Amniotic stem cell (primary cell): ENCODE data around the gene VAV2.

Experiments
- DNase-seq: peaks from one replicate; lab custom pipeline; 2025; lab: John Stamatoyannopoulos, UW

VAV2 gene

GRCh38 chr9:133979921-133980863 is 11.9 kb downstream of the VAV2 start:
- no peak for DNase-seq

- DNase-seq = no peak
These were observed 12.7 kb downstream of the VAV2 start for GRCh38 chr9:133979273-133979920.

- no peak for DNase-seq
These were observed 13.2 kb downstream of the VAV2 start for GRCh38 chr9:133978899-133979272.

DNA sequence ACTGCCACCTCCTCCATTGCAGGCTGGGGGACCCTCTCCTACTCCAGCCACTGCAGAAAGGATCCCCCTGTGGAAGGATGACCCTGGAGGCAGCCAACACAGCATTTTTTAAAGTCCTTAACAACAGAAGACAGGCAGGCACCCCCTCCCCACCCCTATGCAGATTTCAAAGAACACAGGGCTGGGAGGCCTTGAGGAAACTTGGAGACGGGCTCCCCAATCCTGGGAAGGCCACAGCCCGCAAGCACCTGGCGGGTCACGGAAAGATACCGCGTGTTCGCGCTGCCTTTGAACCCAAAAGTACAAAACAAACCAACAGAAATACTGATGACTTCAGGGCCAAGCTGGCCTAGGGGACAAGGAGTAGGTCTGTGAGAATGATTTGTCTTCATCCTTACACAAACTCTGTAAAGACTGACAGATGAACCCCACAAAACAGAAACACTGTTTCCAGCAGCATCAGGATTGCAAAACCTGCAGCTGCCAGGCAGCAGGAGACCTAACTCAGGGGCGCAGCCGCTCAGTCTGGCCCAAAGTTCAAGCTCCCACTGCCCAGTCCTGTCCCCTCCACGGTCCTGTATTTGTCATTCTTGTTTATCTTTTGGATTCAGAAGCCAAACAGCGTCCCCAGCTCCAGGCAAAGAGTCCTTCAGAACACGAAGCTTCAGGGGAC is 13.8 kb downstream of the VAV2 start:
- no peak for DNase-seq

DNA sequence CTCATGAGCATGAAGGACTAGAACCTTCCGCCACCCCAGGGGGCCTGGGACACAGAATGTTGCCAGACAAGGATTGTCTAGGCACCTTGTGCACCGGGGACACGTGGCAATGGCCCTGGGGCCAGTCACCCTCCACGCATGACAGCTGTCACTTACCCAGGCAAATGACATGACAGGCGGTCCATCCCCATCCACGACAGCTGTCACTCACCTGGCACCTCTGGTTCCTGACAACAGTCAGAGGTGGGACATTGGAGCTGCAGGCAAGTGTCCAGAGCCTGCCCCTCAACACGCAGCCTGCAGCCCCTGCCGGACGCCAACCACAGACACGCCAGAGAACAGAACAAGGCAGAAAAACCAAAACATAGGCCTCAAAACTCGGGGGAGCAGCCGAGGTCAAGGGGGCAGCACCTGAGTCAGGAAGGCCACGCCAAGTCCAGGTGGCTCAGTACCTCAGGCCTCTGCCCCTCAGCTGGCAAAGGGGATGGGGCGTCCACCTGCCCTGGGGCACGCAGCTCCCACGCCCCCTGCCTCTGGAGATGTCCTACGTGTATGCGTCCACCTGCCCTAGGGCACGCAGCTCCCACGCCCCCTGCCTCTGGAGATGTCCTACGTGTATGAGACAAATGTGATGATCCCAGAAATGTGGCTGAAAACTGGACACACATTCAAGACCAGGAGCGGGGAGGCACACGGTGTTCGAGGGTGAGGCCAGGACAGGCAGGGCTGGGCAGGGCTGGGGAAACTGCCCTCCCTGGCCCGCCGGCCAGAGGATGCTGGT is 14.5 kb downstream of the VAV2 start:
- no peak for DNase-seq

GRCh38 chr9:133976887-133977286 is 15.2 kb downstream of the VAV2 start:
- no peak for DNase-seq

DNA sequence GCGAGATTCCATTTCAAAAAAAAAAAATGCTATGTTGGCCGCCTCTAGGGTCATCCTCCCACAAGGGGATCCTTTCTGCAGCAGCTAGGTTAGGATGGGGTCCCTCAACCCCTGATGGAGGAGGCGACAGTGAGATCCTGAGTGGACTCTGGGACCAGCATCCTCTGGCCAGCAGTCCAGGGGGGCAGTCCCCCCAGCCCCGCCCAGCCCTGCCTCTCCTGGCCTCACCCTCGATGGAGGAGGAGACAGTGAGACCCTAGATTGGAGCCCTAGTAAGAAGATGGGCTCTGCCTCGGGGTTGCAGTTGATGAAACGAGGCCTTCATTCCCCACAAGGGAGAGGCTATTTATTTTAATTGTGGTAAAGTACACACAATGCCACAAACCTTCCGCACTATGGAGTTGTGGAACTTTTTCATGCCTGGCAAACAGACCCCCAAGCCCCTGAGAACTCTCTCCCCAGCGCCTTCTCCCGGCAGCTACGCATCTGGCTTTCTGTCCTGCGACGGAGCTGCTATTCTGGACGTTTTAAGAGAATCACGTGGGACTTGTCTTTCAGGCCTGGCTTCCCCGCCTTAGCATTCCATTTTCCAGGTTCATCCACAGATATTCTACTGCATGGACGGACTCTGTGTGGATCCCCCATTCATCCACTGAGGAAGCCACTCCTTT is 15.8 kb downstream of the VAV2 start:
- no peak for DNase-seq

DNA sequence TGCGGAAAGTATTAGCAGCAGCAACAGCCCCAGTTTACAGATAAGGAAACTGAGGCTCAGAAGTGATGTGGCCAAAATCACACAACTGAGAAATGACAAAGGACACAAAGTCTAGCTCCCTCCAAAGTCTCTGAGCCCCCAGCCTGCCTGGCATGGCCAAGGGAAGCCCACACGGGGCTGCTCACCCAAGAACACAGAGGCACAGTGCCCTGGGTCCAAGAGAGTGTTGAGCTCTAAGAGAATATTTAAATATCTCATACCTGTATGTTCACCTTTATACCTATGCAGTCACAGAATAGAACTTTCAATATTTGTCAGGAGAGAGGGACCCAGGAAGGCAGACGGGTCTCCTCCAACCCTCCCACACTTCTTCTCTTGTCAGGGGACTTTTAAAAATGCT is 16.6 kb downstream of the VAV2 start:
- no peak for DNase-seq

GRCh38 chr9:133974631-133975341 is 17.3 kb downstream of the VAV2 start:
- DNase-seq = no peak

DNA sequence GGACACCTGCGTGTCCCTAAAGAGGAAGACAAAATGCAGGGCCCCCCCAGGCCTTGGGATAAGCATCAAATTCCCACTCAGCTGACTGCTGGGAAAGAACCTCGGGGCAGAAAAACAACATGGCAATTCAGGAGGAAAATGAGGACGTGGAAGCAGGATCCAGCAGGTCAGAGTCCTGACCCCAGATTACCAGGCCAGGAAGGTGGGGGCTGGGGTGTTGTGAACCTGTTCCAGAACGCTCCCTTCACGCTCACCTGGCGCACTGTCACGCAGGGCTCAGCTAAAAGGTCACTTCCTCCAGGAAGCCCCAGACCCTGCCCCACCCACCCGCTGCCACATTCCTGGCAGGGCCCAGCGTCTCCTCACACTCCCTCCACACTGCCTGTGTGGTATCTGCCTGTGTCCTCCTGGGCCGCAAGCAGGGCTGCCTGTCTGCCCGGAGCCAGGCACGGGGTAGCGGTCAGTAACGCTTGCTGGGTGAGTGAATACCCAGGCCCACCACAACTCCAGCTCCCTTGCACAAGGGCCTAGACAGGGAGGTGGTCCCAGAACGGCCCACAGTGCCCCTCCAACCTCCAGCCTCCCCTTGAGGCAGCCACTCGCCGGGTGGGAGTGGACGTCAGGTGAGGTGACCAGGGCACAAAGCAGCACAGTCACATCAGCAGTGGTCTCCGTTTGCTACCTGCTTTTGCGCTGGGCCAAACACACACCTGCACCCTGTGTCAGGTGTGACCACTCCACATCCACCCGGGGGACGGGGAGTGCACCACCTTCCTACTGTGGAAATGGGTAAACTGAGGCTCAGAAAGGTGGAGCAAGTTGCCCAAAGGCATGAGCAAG is 18.1 kb downstream of the VAV2 start:
- no peak for DNase-seq

- no peak for DNase-seq
These were observed 18.9 kb downstream of the VAV2 start for GRCh38 chr9:133973111-133973790.

GRCh38 chr9:133971981-133972941 is 19.9 kb downstream of the VAV2 start:
- DNase-seq = no peak

GRCh38 chr9:133971121-133971951 is 20.8 kb downstream of the VAV2 start:
- DNase-seq = no peak

DNA sequence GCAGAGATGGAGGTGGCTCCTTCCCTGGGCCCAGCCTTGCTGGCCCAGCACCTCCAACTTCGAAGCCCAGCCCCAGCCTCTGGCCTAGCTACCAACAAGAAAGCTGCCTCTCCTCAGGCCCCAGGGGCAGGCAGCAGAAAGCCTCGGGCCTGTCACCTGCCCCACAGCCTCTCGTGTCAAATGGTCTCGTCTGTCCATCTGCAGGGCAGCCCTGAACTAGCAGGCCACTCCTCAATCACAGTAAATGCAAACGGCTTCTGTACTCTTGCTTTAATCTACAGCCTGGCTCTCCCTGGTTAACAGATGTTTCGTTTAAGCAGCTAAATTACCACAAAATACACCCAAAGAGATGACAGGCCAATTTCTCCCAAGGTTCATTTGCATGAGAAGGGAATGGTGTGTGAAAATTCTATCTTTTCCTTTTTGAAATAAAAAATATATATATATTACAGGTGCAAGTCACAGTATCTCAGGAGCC is 21.5 kb downstream of the VAV2 start:
- DNase-seq = no peak

DNA sequence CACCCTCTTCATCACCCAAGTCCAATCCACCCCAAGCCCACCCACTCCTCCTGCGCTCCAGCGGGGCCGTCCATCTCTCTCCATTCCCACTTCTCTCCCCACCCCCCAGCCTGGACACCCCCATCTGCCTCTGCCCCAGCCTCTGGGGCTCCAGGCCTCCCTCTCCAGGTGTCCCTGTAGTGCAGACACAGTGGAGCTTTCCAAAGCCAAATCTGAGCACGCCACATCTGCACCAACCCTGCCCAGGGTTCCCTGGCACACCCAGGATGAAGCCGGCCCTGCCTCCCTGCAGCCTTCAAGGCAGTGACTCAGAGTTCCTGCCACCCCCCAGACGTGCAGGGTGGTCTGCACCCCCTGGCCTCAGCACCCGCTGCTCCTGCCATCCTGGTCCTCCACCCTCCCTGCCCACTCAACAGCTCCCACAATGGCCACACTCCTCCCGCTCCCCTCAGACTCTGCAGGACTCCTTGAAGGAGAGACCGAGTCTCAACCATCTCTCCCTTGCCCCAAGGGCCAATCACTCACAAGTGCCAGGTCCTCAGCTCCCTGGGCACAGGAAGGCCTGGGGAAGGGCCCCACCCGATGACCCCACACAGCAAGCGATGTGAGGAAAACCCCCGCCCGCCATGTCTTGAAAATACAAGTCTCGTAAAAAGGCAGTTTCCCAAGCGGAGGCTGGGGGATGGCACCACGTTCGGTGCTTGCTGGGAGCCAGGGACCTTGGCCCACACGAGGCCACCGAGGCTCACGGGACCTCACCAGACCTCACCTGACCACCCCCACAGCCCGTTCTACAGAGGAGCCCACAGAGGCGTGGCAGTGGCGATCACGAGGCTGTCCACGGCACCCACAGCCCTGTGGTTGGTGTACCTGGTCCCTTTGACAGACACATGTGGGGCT is 22.2 kb downstream of the VAV2 start:
- DNase-seq = no peak
